Naive thymus-derived CD4-positive, alpha-beta T cell (primary cell): ENCODE data around the gene EFL1. TPM values are rescaled to one million over a fixed set of nuclear protein-coding genes. Genes with fewer than 3 reads are reported as not detected.

Experiments used
- ATAC-seq: fragments of 150-1000 bp; cut with Tn5 transposase; 2 replicates; pipeline ENCODE4 v1.10.0; 2021; ENCODE audit warnings: mild to moderate bottlenecking, moderate library complexity
- CTCF ChIA-PET: fragments of 350-600 bp; sonication (Branson Sonifier 250); formaldehyde crosslinking; loops from one replicate; lab custom pipeline; 2021; ENCODE audit warnings: antibody characterized with exemption; lab: Charles Lee
- POLR2A ChIA-PET: fragments of 350-600 bp; sonication (Branson Sonifier 250); formaldehyde crosslinking; loops from one replicate; lab custom pipeline; 2021; ENCODE audit warnings: antibody characterized with exemption, inconsistent platforms; lab: Charles Lee
- DNase-seq, 9 donors: peaks; one replicate each; pipeline versions ENCODE4 v3.0.0 to v3.0.0-alpha.2; 2020 to 2022; ENCODE audit warnings: mixed read lengths in 1 of 9
- H3K27ac ChIP-seq: one replicate; pipeline ENCODE4 v1.7.0; 2013; ENCODE audit warnings: mild to moderate bottlenecking, low read depth, low read length, moderate library complexity
- H3K27me3 ChIP-seq, 2 donors: one replicate each; pipeline ENCODE4 v1.7.0; 2013; ENCODE audit warnings: low read length in 2 of 2, mild to moderate bottlenecking in 2 of 2, moderate library complexity in 2 of 2; ENCODE audit not compliant: control insufficient read depth in 2 of 2, insufficient read depth in 2 of 2
- H3K36me3 ChIP-seq, 3 experiments: 1 replicate in 2 of 3; 2 replicates in 1 of 3; pipeline ENCODE4 v1.7.0; 2013; ENCODE audit warnings: low read length in 3 of 3, mild to moderate bottlenecking in 3 of 3, moderate library complexity in 1 of 3; ENCODE audit not compliant: insufficient read depth in 3 of 3, control insufficient read depth in 2 of 3
- H3K4me1 ChIP-seq, 2 donors: one replicate each; pipeline ENCODE4 v1.7.0; 2013; ENCODE audit warnings: low read length in 2 of 2, mild to moderate bottlenecking in 2 of 2, moderate library complexity in 1 of 2; ENCODE audit not compliant: control insufficient read depth in 2 of 2, insufficient read depth in 2 of 2
- H3K4me3 ChIP-seq: 2 replicates; pipeline ENCODE4 v1.7.0; 2013; ENCODE audit warnings: mild to moderate bottlenecking, low read length
- H3K9me3 ChIP-seq, 3 experiments: 1 replicate in 2 of 3; 2 replicates in 1 of 3; pipeline ENCODE4 v1.7.0; 2013; ENCODE audit warnings: low read length in 3 of 3; ENCODE audit not compliant: control insufficient read depth in 2 of 3
- H3K27ac Mint-ChIP-seq, 9 donors: one replicate each; pipeline ENCODE4 v1.8.0; 2020 to 2022; ENCODE audit warnings: mixed read lengths in 9 of 9, mild to moderate bottlenecking in 8 of 9, moderate library complexity in 5 of 9, inconsistent platforms in 2 of 9
- H3K27me3 Mint-ChIP-seq, 5 donors: one replicate each; pipeline ENCODE4 v1.8.0; 2021 to 2022; ENCODE audit warnings: mixed read lengths in 5 of 5, mild to moderate bottlenecking in 1 of 5
- H3K36me3 Mint-ChIP-seq, 5 donors: one replicate each; pipeline ENCODE4 v1.8.0; 2020 to 2022; ENCODE audit warnings: mixed read lengths in 5 of 5, mild to moderate bottlenecking in 3 of 5, inconsistent platforms in 1 of 5
- H3K4me1 Mint-ChIP-seq, 7 donors: one replicate each; pipeline ENCODE4 v1.8.0; 2020 to 2022; ENCODE audit warnings: mixed read lengths in 7 of 7, mild to moderate bottlenecking in 3 of 7, inconsistent platforms in 1 of 7
- H3K4me3 Mint-ChIP-seq, 10 donors: one replicate each; pipeline ENCODE4 v1.8.0; 2020 to 2022; ENCODE audit warnings: mild to moderate bottlenecking in 10 of 10, mixed read lengths in 10 of 10, moderate library complexity in 6 of 10, inconsistent platforms in 2 of 10
- H3K9me3 Mint-ChIP-seq, 11 donors: one replicate each; pipeline ENCODE4 v1.8.0; 2020 to 2022; ENCODE audit warnings: mixed read lengths in 11 of 11, mild to moderate bottlenecking in 4 of 11, inconsistent platforms in 1 of 11, moderate library complexity in 1 of 11
- intact Hi-C, 2 donors: fragments of 100-400 bp; cut with micrococcal nuclease; formaldehyde crosslinking; loops; one replicate each; pipeline ENCODE4 v1.15.1; 2023
- polyA plus RNA-seq, 2 donors: library from polyadenylated mRNA; unstranded; fragments of 300-500 nt; fragmentation: Illumina TruSeq; gene quantifications; one replicate each; pipeline ENCODE4 v1.2.3, GENCODE V29; 2021
- total RNA-seq, 6 experiments: library from RNA in 5 of 6; stranded (reverse) in 5 of 6; gene quantifications; 1 replicate in 5 of 6; 2 replicates in 1 of 6; pipeline ENCODE4 v1.2.3 and lab custom pipeline; 2021 to 2026

Gene EFL1
- total and polyA plus RNA-seq, 7 experiments from 2014 or later = 9.9 to 27.5 (median 16.6) TPM

DNA sequence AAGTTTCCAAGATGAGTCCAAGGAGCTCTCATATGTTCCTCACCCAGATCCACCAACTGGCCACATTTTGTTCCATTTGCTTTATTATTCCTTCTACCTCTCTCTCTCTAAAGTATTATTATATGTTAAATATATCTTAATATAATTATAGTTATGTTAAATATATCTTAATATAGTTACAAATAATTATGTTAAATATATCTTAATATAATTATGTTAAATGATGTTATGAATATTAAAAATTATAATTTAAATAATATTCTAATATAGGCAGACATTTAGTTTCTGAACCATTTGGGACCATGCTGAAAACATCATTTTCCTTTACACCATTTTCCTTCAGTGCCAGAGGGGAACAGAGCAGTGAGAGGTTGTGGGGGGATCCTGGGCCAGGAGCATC is 166.7 kb downstream of the EFL1 start:
- Mint-ChIP-seq H3K27ac (no peak overlapping the region), H3K36me3 (no peaks in the 10 kb centered on the region), H3K9me3 (peaks cover 0 to 8% (median 0%) of the 10 kb centered on the region in 11 donors), H3K4me1 (no peaks in the 10 kb centered on the region), H3K27me3 (peaks cover 0 to 6% (median 3%) of the 10 kb centered on the region in 5 donors), H3K4me3 (no peak overlapping the region)
- no peaks in the 10 kb centered on the region for H3K27me3 ChIP-seq
- no peaks in the 10 kb centered on the region for H3K4me1 ChIP-seq
- CTCF ChIA-PET = no interaction called here
- H3K36me3 ChIP-seq = no peaks in the 10 kb centered on the region
- ATAC-seq (no peak), DNase-seq (no peak)
- no peak overlapping the region for H3K4me3 ChIP-seq
- intact Hi-C loops = no loop called here
- no peak overlapping the region for H3K27ac ChIP-seq
- no peaks in the 10 kb centered on the region for H3K9me3 ChIP-seq
- POLR2A ChIA-PET = no interaction called here

DNA sequence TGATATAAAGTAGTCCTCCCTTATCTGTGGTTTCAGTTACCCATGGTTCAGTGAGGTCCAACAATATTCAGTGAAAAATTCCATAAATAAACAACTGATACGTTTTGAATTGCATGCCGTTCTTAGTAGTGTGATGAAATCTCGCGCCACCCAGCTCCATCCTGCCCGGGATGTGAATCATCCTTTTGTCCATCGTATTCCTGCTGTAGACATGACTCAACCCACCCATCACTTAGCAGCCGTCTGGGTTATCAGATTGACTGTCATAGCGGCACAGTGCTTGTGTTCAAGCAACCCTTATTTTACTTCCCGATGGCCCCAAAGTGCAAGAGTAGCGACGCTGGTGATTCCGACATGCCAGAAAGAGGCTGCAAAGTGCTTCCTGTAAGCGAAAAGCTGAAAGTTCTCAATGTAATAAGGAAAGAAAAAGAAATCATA is 168.7 kb downstream of the EFL1 start:
- H3K4me3 ChIP-seq = no peak overlapping the region
- H3K27ac ChIP-seq = no peak overlapping the region
- ChIA-PET CTCF (no interaction called here), POLR2A (no interaction called here)
- intact Hi-C loops = loop anchor here in 1 of 2 donors (5.0 kb wide), 1 partner anchor 1174 kb away; no protein-coding TSS in a partner anchor
- DNase-seq = no peak
- Mint-ChIP-seq H3K27ac (no peak overlapping the region), H3K36me3 (no peaks in the 10 kb centered on the region), H3K4me1 (no peaks in the 10 kb centered on the region), H3K9me3 (peaks cover 0 to 8% (median 0%) of the 10 kb centered on the region in 11 donors), H3K27me3 (peaks cover 0 to 2% (median 0%) of the 10 kb centered on the region in 5 donors), H3K4me3 (no peak overlapping the region)
- H3K9me3 ChIP-seq = no peaks in the 10 kb centered on the region
- no peaks in the 10 kb centered on the region for H3K4me1 ChIP-seq
- H3K27me3 ChIP-seq = no peaks in the 10 kb centered on the region
- H3K36me3 ChIP-seq = no peaks in the 10 kb centered on the region
- ATAC-seq = no peak

DNA sequence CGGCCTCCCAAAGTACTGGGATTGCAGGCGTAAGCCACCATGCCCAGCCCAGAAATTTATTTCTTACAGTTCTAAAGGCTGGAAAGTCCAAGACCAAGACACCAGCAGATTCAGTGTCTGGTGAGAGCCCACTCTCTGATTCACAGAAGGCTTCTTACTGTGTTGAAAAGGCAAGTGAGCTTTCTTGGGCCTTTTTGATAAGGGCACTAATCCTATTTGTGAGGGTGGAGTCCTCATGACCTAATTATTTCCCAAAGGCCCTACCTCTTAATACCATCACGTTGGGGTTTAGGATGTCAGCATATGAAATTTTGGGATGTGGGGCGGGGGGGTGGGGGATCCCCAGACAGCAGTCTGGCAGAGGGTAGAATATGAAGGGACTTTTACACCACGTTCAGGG is 169.2 kb downstream of the EFL1 start:
- ChIA-PET CTCF (no interaction called here), POLR2A (no interaction called here)
- H3K9me3 Mint-ChIP-seq = peaks cover 0 to 8% (median 0%) of the 10 kb centered on the region in 11 donors

DNA sequence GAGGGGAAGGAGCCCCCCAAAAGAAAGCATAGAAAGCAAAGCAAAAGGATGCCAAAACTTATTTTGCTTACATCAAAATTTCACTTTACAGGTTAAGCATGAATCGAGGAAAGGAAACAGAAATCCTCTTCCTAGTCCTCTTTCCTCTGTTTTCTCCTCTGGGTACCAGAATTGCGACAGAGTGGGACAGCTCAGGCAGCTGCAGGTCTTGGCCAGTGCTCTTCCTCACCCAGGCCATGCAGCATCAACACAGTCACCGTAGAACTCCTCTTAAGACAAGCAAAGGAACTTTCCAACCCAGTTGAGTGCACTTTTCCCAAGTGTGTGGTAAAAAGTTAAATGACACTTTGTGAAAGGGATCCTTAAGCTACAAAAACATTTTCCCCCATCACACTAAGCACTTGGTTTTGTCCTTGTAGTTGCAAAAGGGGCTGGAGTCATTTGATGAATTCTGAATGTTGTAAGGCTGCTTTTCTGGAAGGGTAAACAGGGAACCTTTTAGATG is 170.8 kb downstream of the EFL1 start:
- no peaks in the 10 kb centered on the region for H3K36me3 Mint-ChIP-seq
- peaks cover 0 to 8% (median 0%) of the 10 kb centered on the region in 11 donors for H3K9me3 Mint-ChIP-seq
- H3K4me3 ChIP-seq = no peak overlapping the region
- intact Hi-C loops = loop anchor here in 1 of 2 donors (5.0 kb wide), 1 partner anchor 1176 kb away; no protein-coding TSS in a partner anchor
- no peaks in the 10 kb centered on the region for H3K27me3 ChIP-seq
- no peaks in the 10 kb centered on the region for H3K36me3 ChIP-seq
- H3K4me1 ChIP-seq = no peaks in the 10 kb centered on the region
- H3K9me3 ChIP-seq = no peaks in the 10 kb centered on the region
- H3K27me3 Mint-ChIP-seq = peaks cover 0 to 5% (median 0%) of the 10 kb centered on the region in 5 donors
- ATAC-seq (no peak), DNase-seq (no peak)
- CTCF ChIA-PET = no interaction called here
- H3K4me1 Mint-ChIP-seq = no peaks in the 10 kb centered on the region
- no peak overlapping the region for H3K27ac Mint-ChIP-seq
- POLR2A ChIA-PET = no interaction called here
- H3K27ac ChIP-seq = no peak overlapping the region
- no peak overlapping the region for H3K4me3 Mint-ChIP-seq

More for the DNA sequence above, 169.2 kb downstream of the EFL1 start:
- Histone ChIP-seq H3K36me3 (no peaks in the 10 kb centered on the region), H3K4me3 (no peak overlapping the region), H3K27ac (no peak overlapping the region), H3K9me3 (no peaks in the 10 kb centered on the region), H3K4me1 (no peaks in the 10 kb centered on the region), H3K27me3 (no peaks in the 10 kb centered on the region)
- Mint-ChIP-seq H3K4me1 (no peaks in the 10 kb centered on the region), H3K36me3 (no peaks in the 10 kb centered on the region), H3K4me3 (no peak overlapping the region), H3K27ac (no peak overlapping the region), H3K27me3 (peaks cover 0 to 5% (median 0%) of the 10 kb centered on the region in 5 donors)
- ATAC-seq (no peak), DNase-seq (no peak)
- intact Hi-C loops = loop anchor here in 1 of 2 donors (5.0 kb wide), 1 partner anchor 1174 kb away; no protein-coding TSS in a partner anchor

DNA sequence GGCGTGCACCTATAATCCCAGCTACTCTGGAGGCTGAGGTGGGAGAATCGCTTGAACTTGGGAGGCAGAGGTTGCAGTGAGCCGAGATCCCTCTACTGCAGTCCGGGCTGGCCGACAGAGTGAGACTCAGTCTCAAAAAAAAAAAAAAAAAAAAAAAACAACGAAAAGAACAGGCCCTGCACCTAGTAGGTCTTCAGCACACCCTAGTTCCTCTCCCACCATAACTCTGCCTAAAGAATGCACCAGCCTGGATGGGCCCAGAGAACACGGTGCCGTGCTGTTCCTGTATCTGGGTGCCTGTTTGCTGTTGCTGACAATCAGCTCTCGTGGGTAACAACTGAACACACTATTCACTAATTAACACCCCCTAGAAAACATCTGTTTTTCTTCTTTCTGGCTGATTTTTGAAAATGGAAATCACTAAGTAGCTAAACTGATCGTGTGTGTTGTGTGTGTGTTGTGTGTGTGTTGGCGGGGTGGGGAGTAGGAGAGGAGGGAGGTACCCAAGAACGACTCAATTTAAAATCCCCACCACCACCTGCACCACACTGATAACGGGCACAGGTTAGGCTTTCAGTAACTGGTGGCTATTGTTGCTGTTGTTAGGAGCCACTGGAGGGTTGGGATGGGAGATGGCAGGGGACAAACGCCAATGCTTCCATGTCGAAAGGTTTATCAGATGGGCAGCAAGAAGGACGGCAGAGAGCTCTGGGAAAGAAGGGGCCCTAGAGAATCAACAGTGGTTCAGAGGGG is 176.1 kb downstream of the EFL1 start:
- no peak overlapping the region for H3K4me3 Mint-ChIP-seq
- POLR2A ChIA-PET = no interaction called here
- intact Hi-C loops = no loop called here

DNA sequence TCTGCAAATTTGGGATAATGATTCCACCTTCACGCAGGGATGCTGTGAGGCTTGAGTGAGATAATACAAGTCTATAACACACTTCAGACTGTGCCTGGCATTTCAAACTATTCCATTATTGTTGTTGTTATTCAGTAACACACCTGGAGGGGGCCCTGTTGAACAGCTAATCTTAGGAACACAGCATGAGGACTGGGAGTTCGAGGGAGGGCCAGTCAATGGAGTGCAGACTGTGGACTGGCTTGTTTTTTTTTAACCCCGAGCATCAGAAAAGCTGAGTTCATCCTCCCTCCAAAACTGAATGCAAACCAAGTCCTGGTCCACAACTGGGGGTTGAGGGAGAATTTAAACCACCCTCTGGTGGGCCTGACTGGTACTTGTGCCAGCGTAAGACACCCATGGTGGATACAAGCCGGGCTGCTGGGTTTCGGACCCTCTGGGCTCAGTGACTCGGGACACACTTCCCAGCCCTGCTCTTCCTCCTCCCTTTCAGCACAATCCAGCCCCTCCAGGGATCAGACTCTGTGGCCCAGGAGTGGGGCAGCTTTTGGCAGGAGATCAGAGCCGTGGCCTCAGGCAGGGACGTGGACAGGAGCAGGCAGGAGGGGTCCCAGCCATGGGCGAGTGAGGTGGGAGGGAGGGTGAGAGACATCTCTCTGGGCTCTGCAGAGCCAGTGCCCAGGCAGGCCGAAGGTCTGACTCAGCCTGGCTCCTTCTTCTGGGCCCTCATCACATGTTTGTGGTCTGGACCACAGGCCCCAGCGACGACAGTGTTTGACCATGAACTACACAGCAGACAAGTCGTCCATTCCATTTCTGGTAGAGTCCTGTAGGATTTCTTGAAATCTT is 180.4 kb downstream of the EFL1 start:
- Histone ChIP-seq H3K27me3 (no peaks in the 10 kb centered on the region), H3K4me3 (no peak overlapping the region), H3K27ac (no peak overlapping the region), H3K36me3 (no peaks in the 10 kb centered on the region), H3K4me1 (no peaks in the 10 kb centered on the region), H3K9me3 (no peaks in the 10 kb centered on the region)
- intact Hi-C loops = no loop called here
- DNase-seq (no peak), ATAC-seq (no peak)
- no peaks in the 10 kb centered on the region for H3K9me3 Mint-ChIP-seq
- H3K4me1 Mint-ChIP-seq = no peaks in the 10 kb centered on the region
- ChIA-PET POLR2A (no interaction called here), CTCF (no interaction called here)
- H3K27me3 Mint-ChIP-seq = peaks cover 4 to 24% (median 10%) of the 10 kb centered on the region in 5 donors
- H3K36me3 Mint-ChIP-seq = no peaks in the 10 kb centered on the region
- no peak overlapping the region for H3K4me3 Mint-ChIP-seq
- no peak overlapping the region for H3K27ac Mint-ChIP-seq

More for the DNA sequence above, 176.1 kb downstream of the EFL1 start:
- Mint-ChIP-seq H3K27me3 (peaks cover 0 to 12% (median 0%) of the 10 kb centered on the region in 5 donors), H3K4me1 (no peaks in the 10 kb centered on the region), H3K9me3 (peaks cover 0 to 1% (median 0%) of the 10 kb centered on the region in 11 donors), H3K36me3 (no peaks in the 10 kb centered on the region), H3K27ac (peak overlapping the region in 1 of 9 donors; percentile 10)
- Histone ChIP-seq H3K4me3 (no peak overlapping the region), H3K36me3 (no peaks in the 10 kb centered on the region), H3K27ac (no peak overlapping the region), H3K4me1 (no peaks in the 10 kb centered on the region), H3K9me3 (no peaks in the 10 kb centered on the region), H3K27me3 (no peaks in the 10 kb centered on the region)
- DNase-seq (no peak), ATAC-seq (no peak)
- CTCF ChIA-PET = no interaction called here
